A549 (cell line): ENCODE measurements around the gene KCTD6.

Experiments
- CTCF ChIP-seq: fragments of >200 bp; sonication (Bioruptor Twin); formaldehyde crosslinking; IDR thresholded peaks from 3 replicates; pipeline ENCODE4 v1.5.1; 2016
- EHMT2 ChIP-seq: fragments of 200-600 bp; sonication (generic); IDR thresholded peaks from 2 replicates; pipeline ENCODE4 v1.6.1; 2016; ENCODE audit warnings: antibody characterized with exemption, low read depth, mild to moderate bottlenecking, moderate library complexity
- EP300 ChIP-seq, 2 experiments: fragments of >200 bp; sonication (Bioruptor Twin); formaldehyde crosslinking; IDR thresholded peaks; 2 replicates in 1 of 2; 3 replicates in 1 of 2; pipeline ENCODE4 v1.6.1; 2016 to 2017
- ESRRA ChIP-seq: fragments of 150-350 bp; IDR thresholded peaks from 2 replicates; pipeline ENCODE4 v1.6.1; 2014; ENCODE audit warnings: mild to moderate bottlenecking, low read length, borderline replicate concordance
- MYC ChIP-seq: IDR thresholded peaks from 2 replicates; pipeline ENCODE4 v1.6.1; 2012; ENCODE audit warnings: mild to moderate bottlenecking, inconsistent platforms, low read length, improper control_type of control experiment, borderline replicate concordance
- POLR2A ChIP-seq: IDR thresholded peaks from 2 replicates; pipeline ENCODE4 v1.6.1; 2012; ENCODE audit warnings: mild to moderate bottlenecking, low read length
- RAD21 ChIP-seq, 2 experiments: fragments of >200 bp in 1 of 2; sonication (Bioruptor Twin) in 1 of 2; formaldehyde crosslinking in 1 of 2; IDR thresholded peaks in 1 of 2; conservative IDR thresholded peaks in 1 of 2; 2 replicates in 1 of 2; 3 replicates in 1 of 2; pipeline ENCODE4 v1.6.1; 2012 to 2018; ENCODE audit warnings: inconsistent platforms in 1 of 2
- SREBF2 ChIP-seq: fragments of 450-650 bp; IDR thresholded peaks from 2 replicates; pipeline ENCODE4 v1.6.1; 2014; ENCODE audit warnings: mild to moderate bottlenecking, moderate library complexity
- TF ChIP-seq, protein P1 (sequence below): fragments of 200-600 bp; sonication (generic); IDR thresholded peaks from 2 replicates; pipeline ENCODE4 v1.6.1; 2016; ENCODE audit warnings: antibody characterized with exemption, mild to moderate bottlenecking, moderate library complexity

- TF ChIP-seq EHMT2 (no peak), RAD21 (conservative IDR thresholded peaks at IDR 0.05 in 1 of 2, IDR thresholded peaks at IDR 0.05 in 1 of 2) (peak; percentile 76 to 79), ESRRA (no peak), CTCF (peak; percentile 81), POLR2A (no peak), MYC (no peak), SREBF2 (no peak), EP300 (IDR thresholded peaks at IDR 0.05) (no peak)
- TF ChIP-seq, protein P1, sequence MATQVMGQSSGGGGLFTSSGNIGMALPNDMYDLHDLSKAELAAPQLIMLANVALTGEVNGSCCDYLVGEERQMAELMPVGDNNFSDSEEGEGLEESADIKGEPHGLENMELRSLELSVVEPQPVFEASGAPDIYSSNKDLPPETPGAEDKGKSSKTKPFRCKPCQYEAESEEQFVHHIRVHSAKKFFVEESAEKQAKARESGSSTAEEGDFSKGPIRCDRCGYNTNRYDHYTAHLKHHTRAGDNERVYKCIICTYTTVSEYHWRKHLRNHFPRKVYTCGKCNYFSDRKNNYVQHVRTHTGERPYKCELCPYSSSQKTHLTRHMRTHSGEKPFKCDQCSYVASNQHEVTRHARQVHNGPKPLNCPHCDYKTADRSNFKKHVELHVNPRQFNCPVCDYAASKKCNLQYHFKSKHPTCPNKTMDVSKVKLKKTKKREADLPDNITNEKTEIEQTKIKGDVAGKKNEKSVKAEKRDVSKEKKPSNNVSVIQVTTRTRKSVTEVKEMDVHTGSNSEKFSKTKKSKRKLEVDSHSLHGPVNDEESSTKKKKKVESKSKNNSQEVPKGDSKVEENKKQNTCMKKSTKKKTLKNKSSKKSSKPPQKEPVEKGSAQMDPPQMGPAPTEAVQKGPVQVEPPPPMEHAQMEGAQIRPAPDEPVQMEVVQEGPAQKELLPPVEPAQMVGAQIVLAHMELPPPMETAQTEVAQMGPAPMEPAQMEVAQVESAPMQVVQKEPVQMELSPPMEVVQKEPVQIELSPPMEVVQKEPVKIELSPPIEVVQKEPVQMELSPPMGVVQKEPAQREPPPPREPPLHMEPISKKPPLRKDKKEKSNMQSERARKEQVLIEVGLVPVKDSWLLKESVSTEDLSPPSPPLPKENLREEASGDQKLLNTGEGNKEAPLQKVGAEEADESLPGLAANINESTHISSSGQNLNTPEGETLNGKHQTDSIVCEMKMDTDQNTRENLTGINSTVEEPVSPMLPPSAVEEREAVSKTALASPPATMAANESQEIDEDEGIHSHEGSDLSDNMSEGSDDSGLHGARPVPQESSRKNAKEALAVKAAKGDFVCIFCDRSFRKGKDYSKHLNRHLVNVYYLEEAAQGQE: no peak
Measured at GRCh38 chr3:58463181-58463941, 28.5 kb upstream of the KCTD6 start.
